Liver (tissue), 9 donors: ENCODE data around the gene DLK1. TPM values are rescaled to one million over a fixed set of nuclear protein-coding genes. Genes with fewer than 3 reads are reported as not detected.

Experiments
- DNase-seq: peaks from one replicate; pipeline ENCODE4 v3.0.0-alpha.2; 2017; ENCODE audit warnings: low spot score
- H3K27ac ChIP-seq, 2 donors: one replicate each; pipeline ENCODE4 v1.7.0; 2013; ENCODE audit warnings: inconsistent platforms in 2 of 2, low read length in 2 of 2, control low read depth in 1 of 2, low read depth in 1 of 2, mild to moderate bottlenecking in 1 of 2
- H3K27me3 ChIP-seq, 4 donors: one replicate each; pipeline versions ENCODE4 v1.6.1 to v1.7.0; 2013; ENCODE audit warnings: low read length in 3 of 4, inconsistent platforms in 1 of 4, mild to moderate bottlenecking in 1 of 4, moderate library complexity in 1 of 4; ENCODE audit not compliant: control insufficient read depth in 4 of 4, insufficient read depth in 4 of 4
- H3K36me3 ChIP-seq, 4 donors: one replicate each; pipeline versions ENCODE4 v1.6.1 to v1.7.0; 2013; ENCODE audit warnings: low read length in 3 of 4, mild to moderate bottlenecking in 3 of 4, low read depth in 1 of 4, moderate library complexity in 1 of 4; ENCODE audit not compliant: control insufficient read depth in 4 of 4, insufficient read depth in 3 of 4
- H3K4me1 ChIP-seq, 4 donors: one replicate each; pipeline versions ENCODE4 v1.6.1 to v1.7.0; 2013; ENCODE audit warnings: low read length in 3 of 4, mild to moderate bottlenecking in 3 of 4, moderate library complexity in 1 of 4; ENCODE audit not compliant: control insufficient read depth in 4 of 4, insufficient read depth in 4 of 4
- H3K4me3 ChIP-seq, 3 donors: one replicate each; pipeline versions ENCODE4 v1.6.1 to v1.7.0; 2013; ENCODE audit warnings: low read length in 3 of 3, control low read depth in 1 of 3, low read depth in 1 of 3, mild to moderate bottlenecking in 1 of 3
- H3K9ac ChIP-seq, 2 donors: one replicate each; pipeline ENCODE4 v1.7.0; 2013; ENCODE audit warnings: low read length in 2 of 2, mild to moderate bottlenecking in 2 of 2, moderate library complexity in 2 of 2, control low read depth in 1 of 2, low read depth in 1 of 2
- H3K9me3 ChIP-seq, 4 donors: one replicate each; pipeline versions ENCODE4 v1.6.1 to v1.7.0; 2013; ENCODE audit warnings: low read length in 3 of 4; ENCODE audit not compliant: control insufficient read depth in 4 of 4
- EGR1 ChIP-seq, 2 donors: IDR thresholded peaks; 2 replicates each; pipeline ENCODE4 v1.6.1; 2016 to 2018; ENCODE audit warnings: antibody characterized with exemption in 2 of 2, low read depth in 2 of 2
- FOXA1 ChIP-seq: IDR thresholded peaks from 2 replicates; pipeline ENCODE4 v1.6.1; 2016; ENCODE audit warnings: antibody characterized with exemption
- FOXA2 ChIP-seq: IDR thresholded peaks from 2 replicates; pipeline ENCODE4 v1.6.1; 2016; ENCODE audit warnings: antibody characterized with exemption
- GABPA ChIP-seq, 2 donors: IDR thresholded peaks in 1 of 2; conservative IDR thresholded peaks in 1 of 2; 2 replicates each; pipeline ENCODE4 v1.6.1; 2016; ENCODE audit warnings: antibody characterized with exemption in 2 of 2, mild to moderate bottlenecking in 1 of 2, moderate library complexity in 1 of 2
- HNF4A ChIP-seq, 2 donors: conservative IDR thresholded peaks; 2 replicates each; pipeline ENCODE4 v1.6.1; 2016; ENCODE audit warnings: antibody characterized with exemption in 2 of 2, mild to moderate bottlenecking in 2 of 2
- HNF4G ChIP-seq: IDR thresholded peaks from 2 replicates; pipeline ENCODE4 v1.6.1; 2016; ENCODE audit warnings: antibody characterized with exemption
- JUND ChIP-seq, 2 donors: IDR thresholded peaks; 2 replicates each; pipeline ENCODE4 v1.6.1; 2016; ENCODE audit warnings: antibody characterized with exemption in 2 of 2
- NR2F2 ChIP-seq: IDR thresholded peaks from 2 replicates; pipeline ENCODE4 v1.6.1; 2016; ENCODE audit warnings: antibody characterized with exemption
- RAD21 ChIP-seq, 2 donors: IDR thresholded peaks; 2 replicates each; pipeline ENCODE4 v1.6.1; 2016; ENCODE audit warnings: antibody characterized with exemption in 2 of 2, mild to moderate bottlenecking in 2 of 2
- RXRA ChIP-seq, 2 donors: IDR thresholded peaks; 2 replicates each; pipeline ENCODE4 v1.6.1; 2017 to 2018; ENCODE audit warnings: antibody characterized with exemption in 2 of 2, mild to moderate bottlenecking in 1 of 2
- SP1 ChIP-seq: IDR thresholded peaks from 2 replicates; pipeline ENCODE4 v1.6.1; 2018; ENCODE audit warnings: antibody characterized with exemption, mild to moderate bottlenecking
- TAF1 ChIP-seq: conservative IDR thresholded peaks from 2 replicates; pipeline ENCODE4 v1.6.1; 2016; ENCODE audit warnings: antibody characterized with exemption, mild to moderate bottlenecking
- YY1 ChIP-seq: IDR thresholded peaks from 2 replicates; pipeline ENCODE4 v1.6.1; 2016; ENCODE audit warnings: antibody characterized with exemption, mild to moderate bottlenecking
- WGBS: extraction: QIAGEN DNeasy Blood & Tissue Kit; methylation state at CpG from one replicate; pipeline ENCODE4 v1.1.7; 2013; 5-methylcytosine and 5-hydroxymethylcytosine counted together
- polyA plus RNA-seq, 2 donors: library from polyadenylated mRNA; stranded (reverse) in 1 of 2; unstranded in 1 of 2; fragments of 200-250 nt in 1 of 2; fragments of >200 nt in 1 of 2; fragmentation: Nextera tagmentation in 1 of 2; extraction: Ambion mirVana in 1 of 2; gene quantifications; one replicate each; pipeline versions ENCODE4 v1.2.1 to v1.2.3, GENCODE V29; 2013 to 2015
- total RNA-seq, 2 donors: library from RNA; depleted of rRNA; stranded (reverse); fragments of >200 nt; gene quantifications; one replicate each; pipeline ENCODE4 v1.2.3, GENCODE V29; 2014
- TF ChIP-seq, protein P1 (sequence below): IDR thresholded peaks from 2 replicates; pipeline ENCODE4 v1.6.1; 2016; ENCODE audit warnings: antibody characterized with exemption
- TF ChIP-seq, protein P2 (sequence below): fragments of 150-350 bp; IDR thresholded peaks from 2 replicates; pipeline ENCODE4 v1.5.1; 2017; ENCODE audit warnings: improper control_type of control experiment, low read depth, low read length; ENCODE audit not compliant: missing input control
- TF ChIP-seq, protein P3 (sequence below): IDR thresholded peaks from 2 replicates; pipeline ENCODE4 v1.6.1; 2016; ENCODE audit warnings: antibody characterized with exemption
- donor health status: healthy.
- donor health status: healthy.
- donor health status: healthy.
- donor health status: healthy.
- donor health status: healthy.

DLK1 gene
- total and polyA plus RNA-seq, 4 donors: 0.42 to 331 (median 1.8) TPM; not detected in 1

DNA sequence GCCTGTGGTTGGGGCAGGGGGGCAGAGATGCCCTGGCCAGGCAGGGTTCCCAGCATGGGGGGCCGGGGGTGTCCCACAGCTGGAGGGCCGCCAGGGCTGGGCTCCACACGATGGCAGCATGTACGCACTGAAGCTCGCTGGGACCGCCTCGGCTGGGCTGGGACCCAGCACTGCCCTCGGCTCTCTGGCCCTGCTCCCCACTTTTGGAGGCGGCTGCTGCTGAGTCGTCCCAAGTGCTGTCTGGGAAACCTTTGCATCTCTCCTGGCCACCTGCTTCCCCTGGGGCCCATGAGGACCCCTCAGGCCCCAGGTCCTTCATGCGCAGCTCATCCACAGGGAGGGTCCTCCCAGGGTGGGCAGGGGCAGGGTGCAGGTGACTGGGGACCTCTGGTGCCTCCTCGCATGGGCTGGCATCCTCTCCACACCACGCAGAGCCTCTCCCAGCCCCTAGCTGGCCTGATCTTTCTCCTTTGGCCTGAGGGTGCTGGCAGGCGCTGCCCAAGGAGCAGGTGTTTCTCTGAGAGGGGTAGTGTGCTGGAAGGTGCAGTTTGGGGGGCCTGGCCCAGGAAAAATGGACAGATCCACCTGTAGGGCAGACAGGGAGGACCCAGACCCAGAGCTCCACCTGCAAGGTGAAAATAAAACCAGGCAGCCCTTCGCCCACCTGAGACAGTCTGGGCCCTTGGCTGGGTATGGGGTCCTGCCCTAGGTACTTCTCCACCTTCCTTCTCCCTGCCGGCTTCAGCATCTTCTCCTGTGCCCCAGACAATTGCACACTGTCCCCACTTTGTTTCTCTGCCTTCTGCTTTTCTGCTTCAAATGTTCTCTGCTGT, 46.9 kb downstream of the DLK1 start:
- no peaks in the 10 kb centered on the region for H3K27me3 ChIP-seq
- H3K27ac ChIP-seq: no peak overlapping the region
- no peaks in the 10 kb centered on the region for H3K9me3 ChIP-seq
- 93% methylated on average over 16 of the region's 16 CpGs for WGBS
- no peaks in the 10 kb centered on the region for H3K36me3 ChIP-seq
- H3K4me3 ChIP-seq: no peak overlapping the region
- H3K9ac ChIP-seq: no peak overlapping the region
- H3K4me1 ChIP-seq: no peaks in the 10 kb centered on the region
- TF ChIP-seq, protein P1, sequence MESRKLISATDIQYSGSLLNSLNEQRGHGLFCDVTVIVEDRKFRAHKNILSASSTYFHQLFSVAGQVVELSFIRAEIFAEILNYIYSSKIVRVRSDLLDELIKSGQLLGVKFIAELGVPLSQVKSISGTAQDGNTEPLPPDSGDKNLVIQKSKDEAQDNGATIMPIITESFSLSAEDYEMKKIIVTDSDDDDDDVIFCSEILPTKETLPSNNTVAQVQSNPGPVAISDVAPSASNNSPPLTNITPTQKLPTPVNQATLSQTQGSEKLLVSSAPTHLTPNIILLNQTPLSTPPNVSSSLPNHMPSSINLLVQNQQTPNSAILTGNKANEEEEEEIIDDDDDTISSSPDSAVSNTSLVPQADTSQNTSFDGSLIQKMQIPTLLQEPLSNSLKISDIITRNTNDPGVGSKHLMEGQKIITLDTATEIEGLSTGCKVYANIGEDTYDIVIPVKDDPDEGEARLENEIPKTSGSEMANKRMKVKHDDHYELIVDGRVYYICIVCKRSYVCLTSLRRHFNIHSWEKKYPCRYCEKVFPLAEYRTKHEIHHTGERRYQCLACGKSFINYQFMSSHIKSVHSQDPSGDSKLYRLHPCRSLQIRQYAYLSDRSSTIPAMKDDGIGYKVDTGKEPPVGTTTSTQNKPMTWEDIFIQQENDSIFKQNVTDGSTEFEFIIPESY: no peak
- TF ChIP-seq JUND (IDR thresholded peaks at IDR 0.05): no peak
- TF ChIP-seq HNF4A (conservative IDR thresholded peaks at IDR 0.05): no peak
- no peak for TF ChIP-seq YY1
- TF ChIP-seq SP1: no peak
- no peak for TF ChIP-seq GABPA (IDR thresholded peaks at IDR 0.05 in 1 of 2, conservative IDR thresholded peaks at IDR 0.05 in 1 of 2)
- no peak for TF ChIP-seq HNF4G
- DNase-seq: no peak

DNA sequence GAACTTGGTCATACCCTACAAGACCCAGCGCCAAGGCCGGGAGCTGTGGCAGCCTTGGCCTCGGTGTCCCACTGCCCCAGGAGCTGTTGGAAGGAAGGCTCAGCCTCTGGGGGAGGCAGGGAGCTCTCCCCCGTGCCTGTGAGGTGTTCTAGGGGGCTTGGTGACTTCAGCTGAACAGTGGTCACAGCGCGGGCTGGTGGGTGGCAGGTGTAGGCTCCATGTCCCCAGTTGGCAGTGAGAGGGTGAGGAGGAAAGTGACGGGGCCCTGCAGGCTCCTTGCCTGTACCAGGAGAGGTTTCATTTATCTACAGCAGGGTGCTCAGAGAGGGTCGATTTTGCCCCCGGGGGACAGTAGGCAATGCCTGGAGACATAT, 47.5 kb downstream of the DLK1 start:
- WGBS: 89% methylated on average over 9 of the region's 9 CpGs

DNA sequence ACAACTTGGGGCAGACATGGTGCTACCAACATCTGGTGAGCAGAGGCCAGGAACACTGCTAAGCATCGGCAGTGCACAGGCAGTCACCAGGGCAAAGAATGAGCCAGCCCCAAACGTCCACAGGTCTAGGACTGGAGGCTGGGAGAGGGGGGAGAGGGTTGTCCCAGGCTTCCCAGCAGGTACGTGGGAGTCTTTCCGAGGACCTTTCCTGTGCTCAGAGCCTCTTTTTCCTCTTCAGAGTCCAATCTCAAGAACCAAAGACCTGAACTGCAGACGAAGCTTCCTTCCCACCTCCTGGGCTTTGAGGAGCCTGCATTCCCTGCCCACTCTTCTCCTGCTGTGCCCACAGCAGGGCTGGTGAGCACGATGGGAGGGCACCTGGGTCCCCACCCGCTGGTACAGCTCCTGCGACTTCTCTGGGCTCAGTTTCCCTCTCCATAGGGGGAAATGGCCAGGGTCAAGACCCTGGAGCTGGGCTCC, 48.7 kb downstream of the DLK1 start:
- DNase-seq: no peak
- no peaks in the 10 kb centered on the region for H3K9me3 ChIP-seq
- no peak overlapping the region for H3K4me3 ChIP-seq
- H3K27ac ChIP-seq: no peak overlapping the region
- no peaks in the 10 kb centered on the region for H3K4me1 ChIP-seq
- H3K27me3 ChIP-seq: no peaks in the 10 kb centered on the region
- H3K9ac ChIP-seq: no peak overlapping the region
- H3K36me3 ChIP-seq: no peaks in the 10 kb centered on the region
- WGBS: 79% methylated on average over 8 of the region's 8 CpGs
- no peak for TF ChIP-seq HNF4A (conservative IDR thresholded peaks at IDR 0.05)
- TF ChIP-seq FOXA1: no peak
- TF ChIP-seq YY1: no peak
- TF ChIP-seq HNF4G: no peak
- TF ChIP-seq FOXA2: no peak
- TF ChIP-seq RXRA (IDR thresholded peaks at IDR 0.05): no peak
- TF ChIP-seq, protein P1: no peak
- no peak for TF ChIP-seq TAF1
- TF ChIP-seq EGR1 (IDR thresholded peaks at IDR 0.05; ENCODE audit: low read depth in 2 of 2): no peak
- TF ChIP-seq, protein P2, sequence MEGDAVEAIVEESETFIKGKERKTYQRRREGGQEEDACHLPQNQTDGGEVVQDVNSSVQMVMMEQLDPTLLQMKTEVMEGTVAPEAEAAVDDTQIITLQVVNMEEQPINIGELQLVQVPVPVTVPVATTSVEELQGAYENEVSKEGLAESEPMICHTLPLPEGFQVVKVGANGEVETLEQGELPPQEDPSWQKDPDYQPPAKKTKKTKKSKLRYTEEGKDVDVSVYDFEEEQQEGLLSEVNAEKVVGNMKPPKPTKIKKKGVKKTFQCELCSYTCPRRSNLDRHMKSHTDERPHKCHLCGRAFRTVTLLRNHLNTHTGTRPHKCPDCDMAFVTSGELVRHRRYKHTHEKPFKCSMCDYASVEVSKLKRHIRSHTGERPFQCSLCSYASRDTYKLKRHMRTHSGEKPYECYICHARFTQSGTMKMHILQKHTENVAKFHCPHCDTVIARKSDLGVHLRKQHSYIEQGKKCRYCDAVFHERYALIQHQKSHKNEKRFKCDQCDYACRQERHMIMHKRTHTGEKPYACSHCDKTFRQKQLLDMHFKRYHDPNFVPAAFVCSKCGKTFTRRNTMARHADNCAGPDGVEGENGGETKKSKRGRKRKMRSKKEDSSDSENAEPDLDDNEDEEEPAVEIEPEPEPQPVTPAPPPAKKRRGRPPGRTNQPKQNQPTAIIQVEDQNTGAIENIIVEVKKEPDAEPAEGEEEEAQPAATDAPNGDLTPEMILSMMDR: no peak
- TF ChIP-seq, protein P3, sequence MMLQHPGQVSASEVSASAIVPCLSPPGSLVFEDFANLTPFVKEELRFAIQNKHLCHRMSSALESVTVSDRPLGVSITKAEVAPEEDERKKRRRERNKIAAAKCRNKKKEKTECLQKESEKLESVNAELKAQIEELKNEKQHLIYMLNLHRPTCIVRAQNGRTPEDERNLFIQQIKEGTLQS: no peak
- no peak for TF ChIP-seq NR2F2

More for the DNA sequence above, 47.5 kb downstream of the DLK1 start:
- no peaks in the 10 kb centered on the region for H3K4me1 ChIP-seq
- no peaks in the 10 kb centered on the region for H3K36me3 ChIP-seq
- H3K4me3 ChIP-seq: no peak overlapping the region
- DNase-seq: no peak
- no peaks in the 10 kb centered on the region for H3K27me3 ChIP-seq
- H3K9me3 ChIP-seq: no peaks in the 10 kb centered on the region
- no peak overlapping the region for H3K27ac ChIP-seq
- no peak overlapping the region for H3K9ac ChIP-seq
- TF ChIP-seq, protein P3: no peak
- no peak for TF ChIP-seq RAD21 (IDR thresholded peaks at IDR 0.05)
- no peak for TF ChIP-seq TAF1
- TF ChIP-seq, protein P2: no peak
- no peak for TF ChIP-seq EGR1 (IDR thresholded peaks at IDR 0.05; ENCODE audit: low read depth in 2 of 2)
- TF ChIP-seq RXRA (IDR thresholded peaks at IDR 0.05): no peak
